Stimulated activated CD4-positive, alpha-beta T cell treated with anti-CD3 and anti-CD28 coated beads, Interleukin-2, amount 100 ng/mL, for 48 hours (primary cell): ENCODE measurements around the gene ATP6V1C2.
A peak's percentile ranks its signal among the peaks of the same experiment; 100 is the strongest.
"Not testable (repeated sequence)": the region's sequence is repeated elsewhere in the genome, so short reads cannot be mapped to it uniquely, and the experiment has no call there.

Experiments
- DNase-seq, 2 donors: peaks; one replicate each; pipeline ENCODE4 v3.0.0-alpha.2; 2020

ATP6V1C2 gene

GRCh38 chr2:10771786-10772185 is 50.4 kb downstream of the ATP6V1C2 start:
- DNase-seq, result no peak

GRCh38 chr2:10772201-10772867 is 50.9 kb downstream of the ATP6V1C2 start:
- no peak for DNase-seq

GRCh38 chr2:10772868-10773215 is 51.4 kb downstream of the ATP6V1C2 start:
- no peak for DNase-seq

GRCh38 chr2:10773821-10774341 is 52.5 kb downstream of the ATP6V1C2 start:
- no peak for DNase-seq

- no peak for DNase-seq
These were observed 53.0 kb downstream of the ATP6V1C2 start for GRCh38 chr2:10774394-10774793.

GRCh38 chr2:10775021-10775780 is 53.8 kb downstream of the ATP6V1C2 start:
- DNase-seq, result no peak

- no peak for DNase-seq
These were observed 54.4 kb downstream of the ATP6V1C2 start for GRCh38 chr2:10775831-10776230.

GRCh38 chr2:10776231-10776977 is 55.0 kb downstream of the ATP6V1C2 start:
- no peak for DNase-seq

GRCh38 chr2:10777111-10777841 is 55.8 kb downstream of the ATP6V1C2 start:
- DNase-seq, result no peak

- no peak for DNase-seq
These were observed 56.7 kb downstream of the ATP6V1C2 start for GRCh38 chr2:10777842-10778723.

GRCh38 chr2:10778724-10779115 is 57.3 kb downstream of the ATP6V1C2 start:
- no peak for DNase-seq

- DNase-seq, result no peak
These were observed 58.5 kb downstream of the ATP6V1C2 start for GRCh38 chr2:10779776-10780490.

- no peak for DNase-seq
These were observed 59.0 kb downstream of the ATP6V1C2 start for GRCh38 chr2:10780491-10780820.

GRCh38 chr2:10780821-10781220 is 59.4 kb downstream of the ATP6V1C2 start:
- not testable (repeated sequence) for DNase-seq

- DNase-seq, result no peak
These were observed 60.3 kb downstream of the ATP6V1C2 start for GRCh38 chr2:10781746-10782145.

GRCh38 chr2:10783421-10783820 is 62.0 kb downstream of the ATP6V1C2 start:
- no peak for DNase-seq

- no peak for DNase-seq
These were observed 63.3 kb downstream of the ATP6V1C2 start for GRCh38 chr2:10784719-10785118.

GRCh38 chr2:10785260-10785659 is 63.8 kb downstream of the ATP6V1C2 start:
- no peak for DNase-seq

- DNase-seq, result no peak
These were observed 65.0 kb downstream of the ATP6V1C2 start for GRCh38 chr2:10786240-10786982.

- DNase-seq, result peak; percentile 21 to 23
These were observed 65.9 kb downstream of the ATP6V1C2 start for GRCh38 chr2:10787176-10787968.
